ENCODE measurements around the gene NUP214. TPM values are rescaled to one million over a fixed set of nuclear protein-coding genes. Genes with fewer than 3 reads are reported as not detected.
A peak's percentile ranks its signal among the peaks of the same experiment; 100 is the strongest.

The NUP214 gene
- total RNA-seq, 2 donors from 2014 or later = 29.0 to 30.8 TPM

DNA sequence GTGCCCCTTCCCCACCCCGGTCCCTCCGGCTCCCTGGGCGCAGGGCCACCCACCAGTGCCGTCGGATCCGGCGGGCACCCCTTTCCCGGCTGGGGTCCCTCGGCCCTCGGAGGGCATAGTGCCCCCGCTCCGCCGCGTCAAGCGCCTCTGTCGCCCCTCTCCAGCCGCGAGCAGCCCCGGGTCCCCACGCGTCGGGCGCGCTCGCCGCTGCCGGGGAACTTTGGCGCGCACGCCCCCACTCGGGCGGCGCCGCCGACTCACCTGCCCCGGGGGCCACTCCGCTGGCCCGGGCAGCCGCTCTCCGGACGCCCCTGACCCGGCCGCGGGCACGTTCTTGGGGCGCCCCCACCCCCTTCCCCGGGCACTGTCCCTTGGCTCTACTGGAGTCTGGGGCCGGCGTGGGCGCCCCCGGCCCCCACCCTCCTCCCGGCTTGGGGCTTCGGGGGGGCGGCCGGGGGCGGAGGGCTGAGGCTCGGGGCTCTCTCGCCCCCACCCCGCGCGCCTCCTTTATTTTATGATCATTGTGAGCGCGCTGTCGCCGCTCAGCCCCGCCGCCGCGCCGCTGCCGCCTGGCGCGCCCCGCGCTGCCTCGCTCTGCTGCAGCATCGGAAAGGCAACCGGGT, 152.0 kb downstream of the NUP214 start:
- intact Hi-C loops (cut with DNase I) = loop anchor here (5.0 to 10.0 kb wide), 3 partner anchors 55 to 103 kb away; no protein-coding TSS in a partner anchor
- DNase-seq (no peak), ATAC-seq (peak in 1 of 2 donors; percentile 5)

DNA sequence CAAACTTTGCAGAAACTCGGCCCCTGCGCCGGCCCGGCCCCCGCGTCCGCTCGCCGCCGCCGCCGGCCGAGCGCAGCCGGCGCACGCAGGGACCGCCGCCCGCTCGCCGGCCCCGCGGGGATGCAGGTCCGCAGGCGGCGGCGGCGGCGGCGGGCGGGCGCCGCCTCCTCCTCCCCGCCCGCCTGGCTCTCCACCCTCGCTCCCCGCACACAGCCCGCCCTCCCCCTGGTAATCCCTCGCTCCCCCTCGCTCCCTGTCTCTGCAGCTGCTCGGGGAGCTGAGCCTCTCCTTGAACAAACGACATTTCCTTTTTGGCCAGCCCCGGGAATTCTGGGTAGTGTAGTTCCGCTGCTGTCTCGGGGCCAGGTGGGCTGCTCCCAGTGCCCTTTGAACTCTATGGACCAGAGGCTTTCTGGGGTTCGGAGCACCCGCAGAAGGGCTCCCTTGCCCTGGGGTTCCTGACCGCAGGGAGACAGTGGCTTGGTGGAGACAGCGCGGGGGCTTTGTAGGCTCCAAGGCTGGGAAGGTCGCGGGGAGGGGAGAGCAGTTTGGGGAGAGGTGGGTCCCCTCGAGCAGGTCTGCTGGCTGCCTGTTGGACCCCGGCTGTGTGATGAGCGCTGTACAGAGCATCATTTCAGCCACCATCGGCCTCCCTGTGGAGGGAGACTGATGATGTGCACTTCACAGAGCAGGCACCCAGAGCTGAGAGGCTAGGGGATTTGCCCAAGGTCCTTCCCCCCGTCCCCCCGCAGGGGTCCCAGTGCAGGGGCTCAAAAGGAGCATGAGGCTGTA, 152.7 kb downstream of the NUP214 start:
- DNase-seq (peak; percentile 88), ATAC-seq (peak; percentile 54 to 64)
- intact Hi-C loops (cut with DNase I) = loop anchor here (5.0 to 10.0 kb wide), 3 partner anchors 54 to 103 kb away; no protein-coding TSS in a partner anchor

DNA sequence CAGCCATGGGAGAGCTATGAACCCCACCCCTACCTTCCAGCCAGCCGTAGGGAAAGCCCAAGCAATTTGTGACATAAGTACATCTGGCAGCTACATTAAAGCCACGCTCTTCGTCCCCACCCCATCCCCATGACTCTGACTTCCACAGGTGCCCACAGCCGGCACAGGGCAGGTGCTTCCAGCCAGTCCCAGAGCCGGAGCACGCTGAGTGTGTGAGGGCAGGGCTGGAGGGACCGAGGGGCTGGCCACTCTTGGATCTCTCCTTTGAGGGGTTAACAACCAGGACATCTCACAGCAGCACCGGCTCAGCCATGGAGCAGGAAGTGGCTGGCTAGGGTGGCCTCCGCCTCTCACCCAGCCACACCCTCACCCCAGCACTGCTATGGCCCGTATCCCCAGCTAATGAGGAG, 153.3 kb downstream of the NUP214 start:
- ATAC-seq (no peak), DNase-seq (no peak)
- intact Hi-C loops (cut with DNase I) = loop anchor here (5.0 to 10.0 kb wide), 3 partner anchors 54 to 104 kb away; no protein-coding TSS in a partner anchor

DNA sequence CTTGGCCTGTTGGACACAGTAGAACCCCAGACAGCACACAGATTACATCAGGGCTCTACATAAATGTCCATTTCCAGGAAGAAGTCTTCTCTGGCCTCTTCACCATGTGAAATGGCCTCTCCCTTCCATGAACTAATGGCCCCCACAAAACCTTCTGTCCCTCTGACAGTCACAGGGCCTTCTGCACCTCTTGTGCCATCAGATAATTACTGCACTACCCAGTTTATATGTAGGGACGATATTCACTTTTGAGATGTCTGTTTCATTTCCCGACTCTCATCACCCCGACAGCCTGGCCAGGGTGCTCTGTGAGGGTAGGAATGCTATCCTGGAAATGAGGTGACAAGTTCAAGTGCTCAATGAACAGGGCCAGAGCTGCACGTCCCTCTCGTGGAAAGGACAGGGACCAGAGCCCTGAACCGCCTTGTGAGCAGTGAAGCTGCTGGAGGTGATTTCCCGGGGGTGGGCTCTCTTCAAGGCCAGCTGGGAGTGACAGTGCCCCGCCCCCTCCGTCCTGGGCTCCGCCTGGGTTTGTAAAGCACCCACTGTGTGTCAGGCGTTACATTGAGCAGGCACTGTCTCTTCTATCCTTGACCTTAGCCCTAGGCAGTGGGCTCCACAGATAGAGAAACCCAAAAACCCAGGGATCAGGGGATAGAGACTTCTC, 153.9 kb downstream of the NUP214 start:
- ATAC-seq (peak in 1 of 2 donors; percentile 8), DNase-seq (peak; percentile 57)
- intact Hi-C loops (cut with DNase I) = loop anchor here (5.0 to 10.0 kb wide), 3 partner anchors 53 to 105 kb away; no protein-coding TSS in a partner anchor

DNA sequence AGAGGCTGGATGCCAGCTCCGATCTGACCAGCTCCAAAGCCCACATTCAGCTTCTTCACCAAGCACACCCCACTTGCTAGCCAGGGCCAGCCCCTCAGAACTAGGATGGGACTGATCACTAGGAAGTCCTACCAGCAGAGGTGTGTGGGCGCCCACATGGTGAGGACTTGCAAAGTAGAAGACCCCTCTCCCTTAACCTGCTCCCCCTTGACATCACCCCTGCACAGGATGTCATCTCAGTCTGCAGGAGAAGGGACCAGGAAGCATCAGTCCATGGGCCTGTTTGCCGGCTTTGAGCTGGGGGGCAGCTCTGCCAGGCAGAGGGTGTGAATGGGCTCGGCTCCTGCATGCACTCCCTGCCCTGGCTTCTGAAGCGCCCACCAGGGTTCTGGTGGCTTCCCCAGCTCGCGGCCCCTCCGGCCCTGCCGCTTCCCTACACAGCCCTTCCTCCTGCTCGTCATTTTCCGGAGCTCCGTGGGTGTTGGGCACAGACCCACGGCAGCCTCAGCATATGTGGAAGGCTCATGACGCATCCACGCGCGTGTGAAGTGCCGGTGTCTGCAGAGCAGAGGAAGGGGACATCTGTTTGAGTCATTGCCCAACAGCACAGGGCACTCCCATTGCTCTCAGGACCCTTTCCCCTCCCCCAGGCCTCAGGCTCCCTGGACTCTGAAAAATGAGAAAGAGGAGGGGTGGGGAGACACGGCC, 154.6 kb downstream of the NUP214 start:
- no peak for DNase-seq
- ATAC-seq = no peak
- intact Hi-C loops (cut with DNase I) = loop anchor here (5.0 to 10.0 kb wide), 3 partner anchors 52 to 105 kb away; no protein-coding TSS in a partner anchor

DNA sequence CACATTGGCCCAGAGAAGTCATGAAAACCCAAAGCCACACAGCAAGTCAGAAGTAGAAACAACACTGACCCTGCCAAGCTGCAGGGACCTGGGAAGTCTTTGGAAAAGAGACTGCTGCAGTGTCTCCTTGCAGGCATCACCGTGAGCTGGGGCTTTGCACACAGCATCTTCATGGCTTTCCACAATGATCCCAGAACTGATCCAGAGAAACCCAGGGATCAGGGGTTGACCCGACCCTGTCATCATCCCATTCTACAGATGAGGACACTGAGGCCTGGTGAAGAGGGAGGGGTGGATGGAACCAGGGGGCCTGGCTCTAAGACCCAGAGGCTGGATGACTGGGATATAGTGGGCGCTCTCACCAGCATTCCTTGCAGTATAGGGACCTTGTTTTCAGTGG, 155.3 kb downstream of the NUP214 start:
- intact Hi-C loops (cut with DNase I) = no loop called here
- ATAC-seq = no peak
- DNase-seq = no peak

DNA sequence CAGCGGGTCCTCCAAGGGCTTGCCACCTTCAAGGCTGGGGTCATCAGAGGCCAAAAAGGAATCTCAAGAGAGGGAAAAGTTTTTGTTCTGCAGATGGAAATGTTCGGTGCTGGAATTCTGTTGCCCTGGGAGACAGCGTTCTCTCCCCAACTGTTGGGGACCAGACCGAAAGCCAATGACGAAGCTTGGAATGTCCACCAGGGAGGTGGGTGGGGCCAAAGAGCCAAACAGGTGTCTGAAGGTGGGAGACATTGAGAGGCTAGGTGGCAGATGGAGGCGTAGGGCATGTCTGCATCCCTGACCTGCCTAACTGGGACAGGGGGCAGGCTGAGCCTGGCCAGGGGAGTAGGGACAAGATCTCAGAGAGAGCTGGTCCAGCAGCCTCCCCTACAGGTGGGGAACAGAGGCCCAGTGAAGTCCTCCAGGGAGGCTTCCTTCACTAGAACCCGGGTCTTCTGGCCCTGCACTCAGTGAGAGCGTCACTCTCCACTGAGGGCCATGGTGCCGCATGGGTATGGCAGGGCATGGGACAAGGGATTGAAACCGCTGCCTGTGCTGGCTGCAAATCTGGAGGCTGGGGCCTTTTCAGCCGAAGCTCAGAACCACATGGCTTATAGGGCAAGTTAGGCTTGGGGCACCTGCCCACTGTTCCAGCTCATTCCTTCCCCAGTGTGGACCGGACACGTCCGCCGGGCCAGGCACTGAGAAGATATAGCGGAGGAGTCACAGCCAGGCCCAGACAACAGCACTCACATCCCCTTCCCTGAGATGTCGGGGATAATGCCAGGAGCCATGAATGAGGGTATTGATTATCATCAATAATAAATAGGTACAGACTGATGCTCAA, 156.0 kb downstream of the NUP214 start:
- intact Hi-C loops (cut with DNase I) = no loop called here
- ATAC-seq (no peak), DNase-seq (no peak)

DNA sequence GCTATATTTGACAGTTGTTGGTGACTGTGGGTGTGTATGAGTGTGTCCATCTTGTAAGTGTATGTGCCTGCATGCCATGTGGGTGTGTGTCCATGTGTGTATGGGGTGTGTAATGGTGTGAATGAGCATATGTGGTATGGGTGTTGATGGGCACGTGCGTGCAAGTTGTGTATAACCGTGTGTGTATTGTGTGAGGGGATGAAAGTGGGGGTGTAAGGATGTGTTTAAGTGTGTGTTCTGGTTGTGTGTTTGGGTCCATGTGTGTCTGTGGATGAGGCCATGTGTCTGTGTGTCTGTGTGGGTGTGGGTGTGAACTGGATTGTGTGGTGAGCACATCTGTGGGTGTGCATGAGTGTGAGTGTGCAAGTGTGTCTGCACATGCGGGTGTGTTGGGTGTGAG, 156.8 kb downstream of the NUP214 start:
- intact Hi-C loops (cut with DNase I) = no loop called here
- DNase-seq = no peak

DNA sequence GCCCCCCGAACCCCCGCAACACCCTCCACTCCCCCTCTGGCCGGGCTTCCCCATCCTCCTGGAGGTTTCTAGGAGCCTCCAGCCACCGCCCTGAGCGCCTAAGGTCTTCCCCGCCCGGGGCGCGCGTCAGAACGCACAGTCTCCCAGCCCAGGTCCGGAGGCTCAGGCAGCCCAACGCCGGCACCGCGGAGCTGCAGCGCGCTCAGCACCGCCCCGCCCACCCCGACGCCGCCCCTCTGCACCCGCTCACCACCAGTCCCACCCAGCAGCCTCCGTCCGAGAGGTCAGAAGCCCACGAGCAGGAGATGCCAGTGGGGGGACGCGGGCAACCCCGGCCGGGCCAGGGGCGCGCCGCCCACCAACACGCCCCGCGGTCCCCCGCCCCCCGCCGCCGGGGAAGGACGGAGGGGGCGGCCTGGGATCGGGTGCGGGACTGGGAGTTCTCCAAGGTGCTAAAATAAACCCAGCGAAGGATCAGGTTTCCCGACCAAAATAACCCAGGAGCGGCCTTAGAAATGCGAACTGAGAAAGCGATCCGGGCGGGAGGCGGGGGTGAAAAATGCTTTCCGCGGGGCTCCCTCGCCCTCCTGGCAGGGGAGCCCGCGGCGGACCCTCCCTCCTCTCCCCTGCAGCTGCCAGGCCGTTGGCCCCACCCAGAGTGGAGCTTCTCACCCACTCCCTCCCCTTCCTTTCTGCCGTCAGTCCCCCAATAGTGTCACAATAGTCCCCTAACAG, 157.5 kb downstream of the NUP214 start:
- peak; percentile 63 for DNase-seq
- intact Hi-C loops (cut with DNase I) = no loop called here
- peak; percentile 48 to 56 for ATAC-seq

More for the DNA sequence above, 156.8 kb downstream of the NUP214 start:
- ATAC-seq = no peak

Other genes with a start within 250 kb of the NUP214 start
- gene QRFP, start 228.8 kb upstream of the NUP214 start, total RNA-seq = not detected
- gene FIBCD1, start 186.3 kb upstream of the NUP214 start, total RNA-seq = 1 to 10 TPM; 1.0 to 2.2 TPM
- gene LAMC3, start 116.4 kb upstream of the NUP214 start, total RNA-seq = 1 to 10 TPM in 1 of 2 donors, under 1 TPM in 1; 0.29 to 1.1 TPM
- gene AIF1L, start 29.1 kb upstream of the NUP214 start, total RNA-seq = 10 to 100 TPM; 22.0 to 31.1 TPM
- gene FAM78A, start 150.9 kb downstream of the NUP214 start, total RNA-seq = 10 to 100 TPM; 50.4 to 60.5 TPM
- 100 to 1,000 TPM in 1 of 2 donors, 10 to 100 TPM in 1; 82.7 to 108 TPM for gene PLPP7, start 164.1 kb downstream of the NUP214 start, total RNA-seq